Hematopoietic multipotent progenitor cell treated with erythropoietin and hydrocortisone succinate and interleukin-3 and kit ligand, for 15 days (in vitro differentiated cells): ENCODE measurements around the gene FYN.

Source experiments
- DNase-seq: peaks from one replicate; pipeline ENCODE4 v3.0.0-alpha.2; 2015; ENCODE audit warnings: low spot score

Gene FYN

GRCh38 chr6:111806561-111807497 is 66.4 kb downstream of the FYN start:
- DNase-seq, result no peak

GRCh38 chr6:111806165-111806547 is 67.1 kb downstream of the FYN start:
- no peak for DNase-seq

DNA sequence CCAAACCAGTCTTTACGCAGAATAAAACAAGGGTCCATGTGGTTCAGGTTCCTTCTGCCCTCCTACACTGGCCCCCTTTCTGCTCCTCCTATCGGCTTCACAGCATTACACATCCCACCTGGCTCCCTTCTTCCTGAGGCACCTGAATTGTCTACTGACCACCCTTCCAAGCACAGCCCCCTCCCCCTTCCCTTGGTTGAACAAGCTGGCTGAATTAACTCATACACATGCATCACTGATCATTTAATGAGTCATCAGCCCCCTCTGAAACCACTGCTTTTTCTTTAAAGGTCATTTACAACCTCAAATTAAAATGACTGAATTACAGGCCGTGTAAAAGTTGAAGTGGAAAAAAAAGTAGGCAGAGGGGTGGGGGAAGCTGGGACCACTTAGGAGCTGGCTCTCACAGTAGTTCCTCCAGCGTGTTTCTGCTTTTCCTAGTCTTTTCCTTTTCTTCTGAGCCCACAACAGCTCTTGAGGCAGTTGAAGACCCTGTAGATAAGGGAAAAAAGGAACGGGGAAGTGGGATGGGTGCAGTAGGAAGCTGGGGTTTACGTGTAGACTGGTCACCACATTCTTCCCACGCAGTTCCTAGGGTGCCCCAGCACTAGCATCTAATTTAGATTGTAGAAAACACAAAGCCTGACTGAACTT is 67.6 kb downstream of the FYN start:
- DNase-seq, result no peak

DNA sequence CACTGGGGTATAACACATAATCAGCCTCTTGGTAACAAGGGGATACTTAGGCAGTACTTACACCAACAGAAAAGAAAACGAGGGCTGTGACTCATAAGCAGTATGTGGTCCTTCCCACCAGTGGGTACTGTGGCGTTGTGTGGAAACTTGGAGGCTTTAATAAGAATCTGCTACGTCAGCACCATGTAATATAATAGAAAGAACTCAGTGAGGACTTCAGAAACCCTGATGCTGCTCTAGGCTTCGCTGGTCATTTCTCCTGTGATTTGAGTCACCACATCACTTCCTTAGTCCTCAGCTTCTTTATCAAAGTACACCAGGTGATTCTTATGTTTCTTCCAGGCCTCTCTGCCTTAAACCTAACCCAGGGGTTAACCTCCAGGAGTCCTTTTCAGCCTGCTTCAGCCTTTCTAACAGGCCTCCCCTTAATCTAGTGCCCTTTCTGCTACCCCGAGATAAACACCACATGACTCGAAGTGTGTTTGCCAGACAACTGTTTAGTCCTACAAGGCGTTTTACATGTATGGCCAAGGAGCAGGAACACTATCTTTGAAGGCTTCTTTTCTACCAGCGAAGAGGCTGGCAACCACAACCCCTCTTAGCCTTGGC is 68.5 kb downstream of the FYN start:
- DNase-seq, result peak; percentile 79

DNA sequence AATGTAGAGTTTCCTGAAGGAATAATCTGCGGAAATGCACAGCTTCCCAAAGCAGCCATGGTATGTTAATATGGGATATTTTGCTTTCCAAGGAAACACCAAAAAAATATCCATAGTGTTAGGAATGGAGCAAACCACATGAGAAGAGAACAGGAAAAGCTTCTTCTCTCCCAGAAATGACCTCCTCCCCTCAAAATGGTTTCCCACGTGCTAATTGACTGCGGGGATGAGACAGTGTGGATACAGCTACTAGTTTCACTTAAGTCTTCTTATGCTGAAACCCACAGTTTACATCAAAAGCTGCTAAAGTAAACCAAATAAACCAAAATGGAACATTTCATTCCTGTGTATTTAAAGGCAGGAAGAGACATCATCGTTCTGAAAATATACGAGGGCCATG is 69.4 kb downstream of the FYN start:
- DNase-seq, result no peak

- no peak for DNase-seq
Observed at GRCh38 chr6:111803371-111803770, 69.9 kb downstream of the FYN start.

GRCh38 chr6:111802720-111803330 is 70.4 kb downstream of the FYN start:
- no peak for DNase-seq

DNA sequence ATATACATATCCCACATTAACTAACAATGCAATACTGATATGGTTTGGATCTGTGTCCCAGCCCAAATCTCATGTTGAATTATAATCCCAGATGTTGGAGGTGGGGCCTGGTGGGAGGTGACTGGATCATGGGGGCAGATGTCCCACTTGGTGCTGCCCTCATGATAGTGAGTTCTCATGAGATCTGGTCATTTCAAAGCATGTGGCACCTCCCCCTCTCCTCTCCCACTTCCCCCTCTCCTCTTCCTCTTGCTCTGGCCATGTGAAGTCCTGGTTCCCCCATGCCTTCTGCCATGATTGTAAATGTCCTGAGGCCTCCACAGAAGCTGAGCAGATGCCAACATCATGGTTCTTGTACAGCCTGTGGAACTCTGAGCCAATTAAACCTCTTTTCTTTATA is 71.2 kb downstream of the FYN start:
- no peak for DNase-seq

DNA sequence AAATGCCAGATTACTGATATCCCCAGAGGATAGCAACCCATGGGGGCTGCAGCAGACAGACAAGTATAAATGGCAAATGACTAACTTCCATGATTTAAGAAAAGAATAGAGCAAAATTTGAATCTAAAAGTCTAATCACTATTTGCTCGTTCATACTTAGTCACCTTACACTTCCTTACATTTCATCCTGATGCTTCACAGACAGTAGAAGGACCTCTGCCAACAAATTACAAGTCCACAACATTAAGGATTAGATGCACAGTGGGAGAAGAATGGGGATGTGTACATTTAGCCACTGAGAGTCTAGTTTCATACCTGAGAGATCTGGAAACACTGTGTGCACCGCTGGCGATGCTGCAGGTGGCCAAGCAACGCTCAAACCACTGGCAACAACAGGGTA is 72.4 kb downstream of the FYN start:
- DNase-seq, result no peak

GRCh38 chr6:111800259-111800765 is 72.9 kb downstream of the FYN start:
- DNase-seq, result no peak

GRCh38 chr6:111799576-111800258 is 73.5 kb downstream of the FYN start:
- no peak for DNase-seq

- no peak for DNase-seq
Observed at GRCh38 chr6:111798281-111798725, 74.9 kb downstream of the FYN start.

- no peak for DNase-seq
Observed at GRCh38 chr6:111796310-111796918, 76.8 kb downstream of the FYN start.

- no peak for DNase-seq
Observed at GRCh38 chr6:111795558-111795957, 77.7 kb downstream of the FYN start.

- no peak for DNase-seq
Observed at GRCh38 chr6:111794727-111795452, 78.4 kb downstream of the FYN start.

- no peak for DNase-seq
Observed at GRCh38 chr6:111794300-111794699, 79.0 kb downstream of the FYN start.

- no peak for DNase-seq
Observed at GRCh38 chr6:111793711-111794111, 79.5 kb downstream of the FYN start.

DNA sequence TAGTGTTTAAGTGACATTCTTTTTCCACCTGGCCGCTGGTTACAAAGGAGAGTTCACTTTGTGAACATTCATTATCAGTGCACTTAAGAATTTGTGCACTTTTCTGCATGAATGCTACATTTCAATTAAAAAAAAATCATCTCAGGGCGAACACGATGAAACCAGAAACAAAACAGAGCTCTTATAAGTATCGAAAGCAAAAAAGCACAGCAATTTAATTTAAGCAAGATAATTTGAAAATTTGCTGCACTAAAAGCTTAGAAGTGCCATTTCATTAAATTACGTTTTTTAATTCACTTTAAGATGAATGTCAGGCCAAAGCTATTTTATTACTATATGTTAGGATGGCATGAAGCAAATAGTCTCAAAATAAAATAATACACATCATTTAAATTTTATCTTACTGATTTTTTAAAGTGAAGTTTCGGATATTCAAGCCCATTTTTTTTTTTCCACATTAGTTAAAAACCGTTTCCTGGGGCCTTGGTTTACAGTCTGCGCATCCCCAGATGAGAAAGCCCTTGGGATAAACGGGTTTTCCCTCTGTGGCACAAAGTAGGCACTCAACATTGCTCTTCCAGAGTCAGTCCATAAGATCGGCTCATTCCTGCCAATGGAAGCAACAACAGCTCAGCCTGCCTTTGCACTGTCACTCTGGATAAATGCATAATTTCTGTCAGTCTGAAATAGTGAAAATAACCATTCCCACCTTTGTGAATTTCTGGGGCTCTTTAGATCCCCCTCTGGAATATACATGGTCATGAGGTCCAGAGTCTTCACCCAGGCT is 80.1 kb downstream of the FYN start:
- DNase-seq, result no peak

DNA sequence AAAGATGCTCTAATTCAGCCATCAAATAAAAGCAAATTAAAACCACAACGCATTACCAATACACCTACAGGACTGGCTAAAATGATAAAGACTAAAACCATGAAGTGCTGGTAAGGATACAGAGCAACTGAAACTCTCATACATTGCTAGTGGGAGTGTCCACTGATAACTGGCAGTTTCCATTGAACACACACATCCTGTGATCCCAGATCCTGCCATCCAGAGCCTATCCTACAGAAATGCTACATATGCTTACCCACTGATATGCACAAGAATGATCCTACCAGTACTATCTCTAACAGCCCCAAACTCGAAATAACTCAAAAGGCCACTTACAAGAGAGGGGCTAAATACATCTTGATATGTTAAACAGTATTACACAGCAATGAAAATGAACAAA is 81.0 kb downstream of the FYN start:
- DNase-seq, result no peak

DNA sequence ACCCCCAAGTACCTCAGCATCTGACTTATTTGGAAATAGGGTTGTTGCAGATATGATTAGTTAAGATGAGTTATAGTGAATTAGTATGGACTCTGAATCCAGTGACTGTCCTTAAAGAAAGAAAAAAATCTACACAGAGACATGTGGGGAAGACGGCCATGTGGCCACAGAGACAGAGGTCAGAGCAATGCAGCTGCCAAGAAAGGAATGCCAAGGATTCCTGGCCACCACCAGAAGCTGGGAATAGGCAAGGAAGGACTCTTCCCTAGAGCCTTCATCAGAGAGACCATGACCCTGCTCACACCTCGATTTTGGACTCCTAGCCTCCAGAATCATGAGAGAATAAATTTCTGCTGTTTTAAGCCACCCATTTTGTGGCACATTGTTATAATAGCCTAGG is 81.8 kb downstream of the FYN start:
- no peak for DNase-seq
